ENCODE results near the gene NPHP4.

The NPHP4 gene

DNA sequence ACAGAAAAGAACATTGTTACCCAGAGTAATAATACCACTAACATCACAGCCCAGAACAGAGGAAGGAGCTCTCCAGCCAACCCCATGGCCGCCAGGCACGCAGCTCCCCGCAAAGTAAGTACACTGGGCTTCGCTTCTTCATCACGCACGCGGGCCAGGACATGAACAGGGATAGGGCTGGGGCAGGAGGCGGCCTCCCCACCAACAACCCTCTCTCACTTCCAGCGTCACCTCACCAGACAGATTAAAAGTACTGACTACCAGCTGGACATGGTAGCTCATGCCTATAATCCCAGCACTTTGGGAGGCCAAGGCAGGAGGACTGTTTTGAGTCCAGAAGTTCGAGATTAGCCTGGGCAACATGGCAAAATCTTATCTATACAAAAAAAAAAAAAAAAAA is 78.3 kb downstream of the NPHP4 start:
- peaks cover 21% of the 10 kb centered on the region for H3K4me1 Mint-ChIP-seq
- TF ChIP-seq, protein P1, sequence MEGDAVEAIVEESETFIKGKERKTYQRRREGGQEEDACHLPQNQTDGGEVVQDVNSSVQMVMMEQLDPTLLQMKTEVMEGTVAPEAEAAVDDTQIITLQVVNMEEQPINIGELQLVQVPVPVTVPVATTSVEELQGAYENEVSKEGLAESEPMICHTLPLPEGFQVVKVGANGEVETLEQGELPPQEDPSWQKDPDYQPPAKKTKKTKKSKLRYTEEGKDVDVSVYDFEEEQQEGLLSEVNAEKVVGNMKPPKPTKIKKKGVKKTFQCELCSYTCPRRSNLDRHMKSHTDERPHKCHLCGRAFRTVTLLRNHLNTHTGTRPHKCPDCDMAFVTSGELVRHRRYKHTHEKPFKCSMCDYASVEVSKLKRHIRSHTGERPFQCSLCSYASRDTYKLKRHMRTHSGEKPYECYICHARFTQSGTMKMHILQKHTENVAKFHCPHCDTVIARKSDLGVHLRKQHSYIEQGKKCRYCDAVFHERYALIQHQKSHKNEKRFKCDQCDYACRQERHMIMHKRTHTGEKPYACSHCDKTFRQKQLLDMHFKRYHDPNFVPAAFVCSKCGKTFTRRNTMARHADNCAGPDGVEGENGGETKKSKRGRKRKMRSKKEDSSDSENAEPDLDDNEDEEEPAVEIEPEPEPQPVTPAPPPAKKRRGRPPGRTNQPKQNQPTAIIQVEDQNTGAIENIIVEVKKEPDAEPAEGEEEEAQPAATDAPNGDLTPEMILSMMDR (IDR thresholded peaks at IDR 0.05; ENCODE audit: unreplicated experiment in 3 of 3), result no peak

GRCh38 chr1:5913078-5913845 is 79.0 kb downstream of the NPHP4 start:
- TF ChIP-seq, protein P1 (IDR thresholded peaks at IDR 0.05; ENCODE audit: unreplicated experiment in 3 of 3), result no peak
- peak overlapping the region in 2 of 3 experiments; percentile 4 to 30 for H3K27ac Mint-ChIP-seq
- H3K27me3 Mint-ChIP-seq (ENCODE audit: low read depth), result peaks cover 3% of the 10 kb centered on the region
- H3K4me3 Mint-ChIP-seq, result no peak overlapping the region
- no peaks in the 10 kb centered on the region for H3K9me3 Mint-ChIP-seq
- peaks cover 21% of the 10 kb centered on the region for H3K4me1 Mint-ChIP-seq
- H3K36me3 Mint-ChIP-seq (ENCODE audit: low read depth), result no peaks in the 10 kb centered on the region

More for the DNA sequence above, 78.3 kb downstream of the NPHP4 start:
- Mint-ChIP-seq H3K27me3 (ENCODE audit: low read depth) (peaks cover 3% of the 10 kb centered on the region), H3K27ac (peak overlapping the region in 1 of 3 experiments; percentile 30), H3K9me3 (no peaks in the 10 kb centered on the region), H3K4me3 (no peak overlapping the region), H3K36me3 (ENCODE audit: low read depth) (no peaks in the 10 kb centered on the region)

- H3K27ac Mint-ChIP-seq, result no peak overlapping the region
- no peaks in the 10 kb centered on the region for H3K36me3 Mint-ChIP-seq (ENCODE audit: low read depth)
Measured at GRCh38 chr1:5911871-5912271, 80.4 kb downstream of the NPHP4 start.

DNA sequence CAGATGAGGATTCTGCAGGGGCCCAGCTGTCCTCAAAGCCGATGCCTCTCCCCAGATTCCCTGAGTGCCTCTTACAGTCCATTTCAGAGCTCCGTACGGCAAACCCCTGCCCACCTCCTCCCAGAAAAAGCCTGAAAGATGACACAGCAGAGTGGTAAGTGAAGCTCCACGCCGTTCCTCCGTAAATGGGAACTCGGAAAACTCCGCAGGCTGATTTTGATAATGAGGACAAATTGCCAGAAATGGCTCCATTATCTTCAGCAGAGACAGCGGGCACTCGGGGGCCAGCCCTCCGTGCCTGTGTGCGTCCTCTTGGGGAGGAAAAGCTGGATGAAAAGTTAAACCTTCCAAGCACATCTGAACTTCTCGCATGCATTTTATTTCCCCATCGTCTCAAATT is 81.1 kb downstream of the NPHP4 start:
- TF ChIP-seq, protein P1 (IDR thresholded peaks at IDR 0.05; ENCODE audit: unreplicated experiment in 3 of 3), result no peak
- Mint-ChIP-seq H3K9me3 (no peaks in the 10 kb centered on the region), H3K4me3 (no peak overlapping the region), H3K27me3 (ENCODE audit: low read depth) (peaks cover 3% of the 10 kb centered on the region), H3K27ac (no peak overlapping the region), H3K4me1 (peaks cover 20% of the 10 kb centered on the region), H3K36me3 (ENCODE audit: low read depth) (no peaks in the 10 kb centered on the region)

More at GRCh38 chr1:5911871-5912271, 80.4 kb downstream of the NPHP4 start:
- Mint-ChIP-seq H3K27me3 (ENCODE audit: low read depth) (peaks cover 3% of the 10 kb centered on the region), H3K4me1 (peaks cover 21% of the 10 kb centered on the region), H3K9me3 (no peaks in the 10 kb centered on the region), H3K4me3 (no peak overlapping the region)
- TF ChIP-seq, protein P1 (IDR thresholded peaks at IDR 0.05; ENCODE audit: unreplicated experiment in 3 of 3), result no peak

- Mint-ChIP-seq H3K9me3 (no peaks in the 10 kb centered on the region), H3K27me3 (ENCODE audit: low read depth) (peaks cover 3% of the 10 kb centered on the region), H3K27ac (no peak overlapping the region), H3K4me1 (peaks cover 15% of the 10 kb centered on the region), H3K4me3 (no peak overlapping the region), H3K36me3 (ENCODE audit: low read depth) (no peaks in the 10 kb centered on the region)
- TF ChIP-seq, protein P1 (IDR thresholded peaks at IDR 0.05; ENCODE audit: unreplicated experiment in 3 of 3), result no peak
Measured at GRCh38 chr1:5910666-5911065, 81.6 kb downstream of the NPHP4 start.

DNA sequence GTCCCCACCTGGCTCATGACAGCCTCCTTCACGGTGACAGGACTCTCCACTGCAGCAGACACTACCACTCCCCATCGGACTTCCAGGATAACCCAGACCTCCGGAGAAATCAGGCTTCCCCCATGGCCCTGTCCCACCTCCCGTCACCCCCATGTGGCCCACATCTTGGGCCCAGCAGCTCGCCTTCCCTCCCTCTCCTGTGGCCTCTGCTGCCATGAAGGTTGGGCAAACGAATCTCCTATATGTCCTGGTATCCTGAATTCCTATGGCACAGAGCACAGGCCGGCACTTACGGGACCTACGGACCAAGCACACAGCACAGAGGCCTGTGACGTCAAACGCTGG is 82.0 kb downstream of the NPHP4 start:
- Mint-ChIP-seq H3K9me3 (no peaks in the 10 kb centered on the region), H3K4me3 (no peak overlapping the region), H3K27ac (no peak overlapping the region), H3K36me3 (ENCODE audit: low read depth) (no peaks in the 10 kb centered on the region), H3K27me3 (ENCODE audit: low read depth) (peaks cover 3% of the 10 kb centered on the region), H3K4me1 (peaks cover 14% of the 10 kb centered on the region)
- TF ChIP-seq, protein P1 (IDR thresholded peaks at IDR 0.05; ENCODE audit: unreplicated experiment in 3 of 3), result no peak

All from nephron (organoid).